Hematopoietic multipotent progenitor cell treated with erythropoietin and hydrocortisone succinate and interleukin-3 and kit ligand, for 15 days (in vitro differentiated cells): ENCODE measurements around the gene VAC14.

ENCODE experiments used
- DNase-seq: peaks from one replicate; pipeline ENCODE4 v3.0.0-alpha.2; 2015; ENCODE audit warnings: low spot score

The VAC14 gene

GRCh38 chr16:70786020-70786755 is 14.8 kb downstream of the VAC14 start:
- DNase-seq: no peak

- no peak for DNase-seq
These were observed 16.0 kb downstream of the VAC14 start for GRCh38 chr16:70784692-70785555.

GRCh38 chr16:70782237-70782636 is 18.7 kb downstream of the VAC14 start:
- no peak for DNase-seq

GRCh38 chr16:70781800-70782199 is 19.2 kb downstream of the VAC14 start:
- DNase-seq: no peak

- no peak for DNase-seq
These were observed 20.4 kb downstream of the VAC14 start for GRCh38 chr16:70780546-70780945.

- DNase-seq: no peak
These were observed 21.6 kb downstream of the VAC14 start for GRCh38 chr16:70779361-70779760.

DNA sequence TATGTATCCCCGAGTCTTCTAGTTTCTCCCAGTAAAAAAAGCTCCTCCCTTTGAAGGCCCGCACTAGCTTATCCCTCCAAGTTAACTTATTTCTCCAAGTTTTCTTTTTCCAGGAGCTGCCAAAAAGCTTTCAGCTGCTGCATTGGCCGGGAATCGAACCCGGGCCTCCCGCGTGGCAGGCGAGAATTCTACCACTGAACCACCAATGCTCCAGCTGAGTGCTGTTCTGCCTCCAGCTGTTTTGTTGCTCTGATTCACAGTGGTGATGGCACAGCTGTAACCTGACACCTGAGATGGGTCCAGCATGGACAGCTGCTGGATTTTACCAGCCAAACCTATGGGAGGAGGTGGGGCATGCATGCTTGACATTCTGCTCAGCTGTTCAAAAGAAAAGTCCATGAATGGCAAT is 22.1 kb downstream of the VAC14 start:
- no peak for DNase-seq

DNA sequence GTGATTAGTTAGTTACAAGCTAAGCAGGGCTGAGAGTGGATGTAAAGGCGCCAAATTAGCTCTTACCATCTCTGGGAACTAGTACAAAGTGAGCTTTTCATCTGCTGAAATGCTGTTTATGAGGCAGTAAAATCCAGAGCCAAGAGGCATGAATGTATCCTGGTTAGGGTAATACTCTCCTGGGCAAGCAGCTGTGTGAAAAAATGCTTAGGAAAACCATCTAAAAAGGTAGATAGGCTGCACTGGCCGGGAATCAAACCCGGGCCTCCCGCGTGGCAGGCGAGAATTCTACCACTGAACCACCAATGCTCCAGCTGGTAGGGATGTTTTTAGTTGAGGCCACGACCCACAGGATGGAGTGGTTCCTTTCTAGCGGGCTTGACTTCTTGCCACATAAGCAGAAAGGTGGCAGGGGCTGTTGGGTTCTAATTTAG is 23.0 kb downstream of the VAC14 start:
- no peak for DNase-seq

- DNase-seq: no peak
These were observed 23.5 kb downstream of the VAC14 start for GRCh38 chr16:70777496-70777895.

- DNase-seq: no peak
These were observed 25.6 kb downstream of the VAC14 start for GRCh38 chr16:70775399-70775798.

DNA sequence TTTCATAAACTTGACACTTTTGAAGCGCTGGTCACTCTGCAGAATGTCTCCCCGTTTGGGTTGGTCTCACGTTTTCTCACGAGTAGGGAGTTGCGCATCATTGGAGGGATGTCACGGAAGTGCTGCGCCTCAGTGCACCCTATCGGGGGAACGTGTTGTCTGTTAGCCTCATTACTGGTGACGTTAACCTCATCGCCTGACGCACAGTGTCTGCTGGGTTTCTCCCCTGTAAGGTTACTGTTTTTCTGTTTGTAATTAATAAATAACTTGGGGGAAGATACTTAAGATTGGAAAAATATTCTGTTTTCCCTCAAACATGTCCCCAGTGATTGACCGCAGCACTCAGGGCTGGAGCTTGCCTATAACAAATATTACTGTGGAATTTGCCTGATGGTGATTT is 26.7 kb downstream of the VAC14 start:
- no peak for DNase-seq

- DNase-seq: no peak
These were observed 28.5 kb downstream of the VAC14 start for GRCh38 chr16:70772493-70772892.

DNA sequence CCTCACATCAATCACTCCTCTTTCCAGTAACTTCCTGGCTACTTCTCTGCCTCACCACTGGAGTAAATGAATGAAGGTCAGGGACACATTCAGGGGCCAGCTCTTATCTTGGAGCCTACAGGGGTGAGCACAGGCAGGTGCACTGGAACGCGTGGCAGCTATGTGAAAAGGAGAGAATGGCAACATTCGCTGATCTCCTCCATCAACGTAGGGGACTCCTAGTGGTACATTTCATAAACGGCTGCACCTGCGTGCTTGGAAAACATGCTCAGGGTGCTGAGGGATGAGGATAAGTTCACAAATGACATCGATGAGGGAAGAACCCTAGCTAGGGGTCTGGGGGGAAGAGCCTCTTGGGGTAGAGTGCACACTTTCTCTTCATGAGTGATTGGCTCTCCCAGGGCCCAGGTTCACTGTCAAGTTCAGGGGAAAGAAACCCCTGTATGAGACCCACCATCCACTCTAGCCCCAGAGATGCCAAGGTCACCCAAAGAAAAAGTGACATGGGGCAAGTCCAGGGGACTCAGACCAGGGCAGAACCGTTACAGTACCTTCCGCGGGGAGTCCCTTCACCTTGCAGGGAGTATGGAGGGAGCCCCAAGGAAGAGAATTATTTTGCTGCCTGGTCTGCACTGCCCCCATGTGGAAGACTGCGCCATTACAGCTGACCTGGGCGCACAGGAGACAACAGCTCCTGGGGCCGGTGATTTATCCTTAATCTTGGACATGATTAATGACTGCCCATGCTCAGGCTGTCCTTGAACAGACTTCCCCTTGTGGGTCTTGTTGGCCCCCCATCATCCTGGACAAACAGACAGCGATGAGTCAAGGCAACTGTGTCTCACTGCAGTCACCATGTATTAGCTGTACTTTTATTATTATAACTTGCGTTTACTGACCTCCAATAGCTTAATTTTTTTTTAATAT is 30.1 kb downstream of the VAC14 start:
- peak; percentile 79 for DNase-seq

GRCh38 chr16:70770291-70770625 is 30.7 kb downstream of the VAC14 start:
- DNase-seq: no peak

DNA sequence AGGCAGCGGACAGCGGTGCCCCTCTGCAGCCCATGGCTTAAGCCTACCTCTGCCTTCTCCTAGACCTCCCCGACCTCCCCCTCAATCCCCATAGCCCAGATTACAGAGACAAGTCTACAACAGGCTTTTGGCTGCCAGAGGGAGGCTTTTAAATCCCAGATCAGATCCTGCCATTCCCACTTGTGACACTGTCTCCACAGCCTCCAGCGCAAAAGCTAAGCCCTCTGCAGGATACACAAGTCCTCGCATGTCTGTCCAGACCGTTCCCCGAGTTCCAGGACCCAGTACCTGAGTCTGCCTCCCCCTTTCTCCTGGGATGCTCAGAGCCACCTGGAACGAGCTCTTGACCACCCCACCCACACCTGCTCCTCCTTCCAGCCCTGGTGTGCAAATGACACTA is 31.2 kb downstream of the VAC14 start:
- DNase-seq: no peak

DNA sequence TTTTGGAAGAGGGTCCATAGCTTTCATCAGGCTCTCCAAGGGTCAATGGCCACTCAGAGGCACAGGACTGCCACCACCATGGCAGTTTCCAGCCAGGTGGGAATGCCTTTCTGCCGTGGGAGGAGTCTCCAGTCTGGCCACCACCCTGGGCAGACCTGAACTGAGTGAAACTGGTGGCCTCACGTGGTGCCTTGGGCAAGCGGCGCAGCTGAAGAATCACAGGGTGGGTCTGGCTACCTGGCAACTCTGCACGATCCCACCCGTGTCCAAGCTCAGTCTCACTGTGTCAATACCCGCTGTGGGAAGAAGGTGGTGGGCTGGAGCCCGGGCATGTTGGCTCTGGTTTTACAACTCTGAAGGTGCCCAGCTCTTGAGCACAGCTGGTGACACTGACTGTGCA is 31.8 kb downstream of the VAC14 start:
- no peak for DNase-seq

DNA sequence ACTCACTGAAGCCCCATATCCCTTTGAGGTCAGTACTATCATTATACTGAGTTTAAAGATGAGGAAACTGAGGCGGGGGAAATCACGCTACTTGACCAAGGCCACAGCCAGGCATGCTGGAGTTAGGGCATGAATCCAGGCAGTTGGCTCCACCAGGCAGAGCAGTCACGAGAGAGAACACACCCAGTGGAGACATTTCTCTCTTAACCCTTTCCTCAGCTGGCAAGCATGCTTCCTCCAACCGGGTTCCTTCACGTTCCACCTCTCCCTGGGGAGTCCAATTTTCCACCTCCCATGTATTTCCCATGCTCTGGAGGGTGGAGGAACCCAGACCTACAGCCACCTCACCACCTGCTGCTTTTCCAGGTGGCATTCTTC is 32.8 kb downstream of the VAC14 start:
- no peak for DNase-seq

GRCh38 chr16:70767377-70768202 is 33.4 kb downstream of the VAC14 start:
- no peak for DNase-seq

- DNase-seq: no peak
These were observed 34.3 kb downstream of the VAC14 start for GRCh38 chr16:70766658-70767057.

DNA sequence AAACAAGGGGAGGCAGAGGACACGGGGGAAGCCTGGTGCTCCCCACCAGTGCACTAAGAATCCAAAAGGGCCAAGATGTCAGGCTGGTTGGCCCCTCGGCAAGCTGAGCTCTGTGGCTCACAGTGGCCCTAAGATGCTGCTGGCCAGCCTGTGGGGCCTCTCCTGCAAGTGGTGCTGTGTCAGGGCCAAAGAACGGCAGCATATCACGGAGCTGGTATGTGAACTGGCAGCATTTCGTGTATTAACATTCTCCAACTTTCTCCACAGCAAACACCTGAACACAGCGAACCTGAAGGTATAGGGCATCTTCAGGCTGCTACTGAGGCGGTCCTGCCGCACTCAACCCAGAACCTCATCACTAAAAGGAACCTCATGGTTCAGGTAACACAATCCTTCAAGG is 34.8 kb downstream of the VAC14 start:
- no peak for DNase-seq

- no peak for DNase-seq
These were observed 35.5 kb downstream of the VAC14 start for GRCh38 chr16:70765491-70765890.

GRCh38 chr16:70764632-70765031 is 36.3 kb downstream of the VAC14 start:
- DNase-seq: no peak
